Stomach (tissue), 4 donors: ENCODE results near the gene PIK3CB.

ENCODE experiments used
- POLR2A ChIP-seq, 4 donors: fragments of 450-650 bp; IDR thresholded peaks; one replicate each; pipeline ENCODE4 v1.6.1; 2016; ENCODE audit warnings: antibody characterized with exemption in 4 of 4, control low read depth in 2 of 4, mild to moderate bottlenecking in 1 of 4, moderate library complexity in 1 of 4
- TF ChIP-seq, protein P1 (sequence below), 7 experiments: fragments of 450-650 bp in 4 of 7; fragments of 200-600 bp in 3 of 7; sonication (generic) in 3 of 7; IDR thresholded peaks; one replicate each; pipeline ENCODE4 v1.5.1; 2016 to 2019; ENCODE audit warnings: antibody characterized with exemption in 7 of 7, control low read depth in 2 of 7, mild to moderate bottlenecking in 1 of 7

DNA sequence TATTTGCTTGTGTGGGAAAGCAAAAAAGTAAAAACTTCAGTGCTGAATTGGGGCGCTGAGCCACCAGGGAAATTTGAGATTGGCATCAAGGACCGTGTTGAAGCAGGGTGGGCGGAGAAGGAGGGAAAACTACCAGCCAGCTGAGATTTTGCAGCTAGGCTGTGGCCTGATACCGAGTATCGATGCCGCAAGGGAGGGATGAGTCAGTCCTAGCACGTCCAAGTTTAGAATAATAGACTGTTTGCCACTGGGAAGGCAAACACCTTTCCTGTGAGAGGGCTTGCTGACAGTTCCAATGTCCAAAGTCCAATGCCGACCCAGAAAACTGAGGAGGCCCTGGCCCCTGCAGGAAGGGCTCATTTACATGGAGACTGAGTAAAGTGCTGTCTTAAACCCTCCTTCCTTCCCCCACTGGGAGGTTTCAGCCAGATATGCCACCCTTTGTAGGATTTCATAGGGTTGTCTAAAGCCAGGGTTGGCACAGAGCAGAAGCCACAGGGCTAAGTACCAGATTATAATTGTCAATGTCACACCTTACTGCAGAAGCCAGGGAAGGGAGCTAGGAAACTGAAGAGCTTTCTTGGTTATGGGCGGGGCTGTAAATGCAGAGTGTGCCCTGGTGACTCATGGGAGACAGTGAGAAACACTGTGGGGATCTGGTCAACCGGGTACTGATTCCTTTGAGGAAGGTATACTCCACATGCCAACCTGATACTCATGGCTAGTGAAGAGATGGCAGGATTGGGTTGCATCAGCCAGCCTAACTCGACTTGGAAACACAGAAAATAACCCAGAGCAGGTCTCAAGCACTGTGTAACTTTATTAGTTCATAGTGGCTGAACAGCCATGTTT, 28.4 kb upstream of the PIK3CB start:
- TF ChIP-seq POLR2A (IDR thresholded peaks at IDR 0.05) = no peak
- TF ChIP-seq, protein P1, sequence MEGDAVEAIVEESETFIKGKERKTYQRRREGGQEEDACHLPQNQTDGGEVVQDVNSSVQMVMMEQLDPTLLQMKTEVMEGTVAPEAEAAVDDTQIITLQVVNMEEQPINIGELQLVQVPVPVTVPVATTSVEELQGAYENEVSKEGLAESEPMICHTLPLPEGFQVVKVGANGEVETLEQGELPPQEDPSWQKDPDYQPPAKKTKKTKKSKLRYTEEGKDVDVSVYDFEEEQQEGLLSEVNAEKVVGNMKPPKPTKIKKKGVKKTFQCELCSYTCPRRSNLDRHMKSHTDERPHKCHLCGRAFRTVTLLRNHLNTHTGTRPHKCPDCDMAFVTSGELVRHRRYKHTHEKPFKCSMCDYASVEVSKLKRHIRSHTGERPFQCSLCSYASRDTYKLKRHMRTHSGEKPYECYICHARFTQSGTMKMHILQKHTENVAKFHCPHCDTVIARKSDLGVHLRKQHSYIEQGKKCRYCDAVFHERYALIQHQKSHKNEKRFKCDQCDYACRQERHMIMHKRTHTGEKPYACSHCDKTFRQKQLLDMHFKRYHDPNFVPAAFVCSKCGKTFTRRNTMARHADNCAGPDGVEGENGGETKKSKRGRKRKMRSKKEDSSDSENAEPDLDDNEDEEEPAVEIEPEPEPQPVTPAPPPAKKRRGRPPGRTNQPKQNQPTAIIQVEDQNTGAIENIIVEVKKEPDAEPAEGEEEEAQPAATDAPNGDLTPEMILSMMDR (IDR thresholded peaks at IDR 0.05) = no peak
